HepG2 (cell line): ENCODE results near the gene CDK3. TPM values are rescaled to one million over a fixed set of nuclear protein-coding genes. Genes with fewer than 3 reads are reported as not detected.

Source experiments
- ATAC-seq: fragments of 200-7000 bp; cut with Tn5 transposase; 3 replicates; pipeline ENCODE4 v1.9.1; 2020; ENCODE audit warnings: mild to moderate bottlenecking, moderate library complexity
- BruUV-seq: library from RNA; stranded (reverse); fragments of 400-500 nt; replicated peaks from 2 replicates; lab custom pipeline; 2021; lab: Mats Ljungman, UMichigan
- CTCF ChIA-PET: fragments of 300-600 bp; formaldehyde crosslinking; extraction: SDS; loops from one replicate; lab custom pipeline; 2021; ENCODE audit warnings: low total read pairs, inconsistent platforms, low intra/inter-chr PET ratio; lab: Yijun Ruan, JAX
- POLR2A ChIA-PET: fragments of 350-600 bp; sonication (Branson Sonifier 250); formaldehyde crosslinking; loops from one replicate; lab custom pipeline; 2020; ENCODE audit warnings: antibody characterized with exemption, inconsistent platforms; lab: Yijun Ruan, JAX
- DNase-seq: peaks from one replicate; pipeline ENCODE4 v3.0.0-alpha.2; 2015; ENCODE audit warnings: low spot score
- FAIRE-seq: peaks from 3 replicates; lab custom pipeline; 2011; peaks lifted over from hg19 to GRCh38; lab: Jason Lieb, UNC
- H2AFZ ChIP-seq: one replicate; pipeline ENCODE4 v1.6.1; 2011; ENCODE audit warnings: low read length, inconsistent platforms
- H3K27ac ChIP-seq: fragments of 300-600 bp; 3 replicates; pipeline ENCODE4 v1.8.0; 2011; ENCODE audit warnings: mixed run types, mild to moderate bottlenecking, mixed read lengths, low read length, inconsistent platforms; ENCODE audit not compliant: insufficient read depth; ENCODE audit errors: extremely low read length
- H3K27me3 ChIP-seq, 2 experiments: fragments of 200-600 bp in 1 of 2; 2 replicates in 1 of 2; 3 replicates in 1 of 2; pipeline versions ENCODE4 v1.6.0 to v1.8.0; 2011; ENCODE audit warnings: low read length in 2 of 2, mild to moderate bottlenecking in 2 of 2, moderate library complexity in 2 of 2, inconsistent platforms in 1 of 2; ENCODE audit not compliant: insufficient read depth in 2 of 2, control insufficient read depth in 1 of 2
- H3K36me3 ChIP-seq, 2 experiments: fragments of 200-600 bp in 1 of 2; replicated peaks in 1 of 2; 2 replicates in 1 of 2; 3 replicates in 1 of 2; pipeline versions ENCODE4 v1.5.1 to v1.8.0; 2011; ENCODE audit warnings: low read length in 2 of 2, inconsistent platforms in 1 of 2; ENCODE audit not compliant: insufficient read depth in 2 of 2, control insufficient read depth in 1 of 2
- H3K4me1 ChIP-seq: 2 replicates; pipeline ENCODE4 v1.5.1; 2012; ENCODE audit warnings: low read length, inconsistent platforms; ENCODE audit not compliant: insufficient read depth
- H3K4me2 ChIP-seq: 2 replicates; pipeline ENCODE4 v1.6.0; 2011; ENCODE audit warnings: low read depth, low read length, inconsistent platforms
- H3K4me3 ChIP-seq, 3 experiments: fragments of 200-600 bp in 1 of 3; sonication (generic), shearing (Covaris generic) in 1 of 3; replicated peaks in 1 of 3; 2 replicates each; pipeline ENCODE4 v1.5.1; 2011 to 2016; ENCODE audit warnings: low read length in 3 of 3, inconsistent platforms in 2 of 3, low read depth in 2 of 3, mild to moderate bottlenecking in 2 of 3, control low read depth in 1 of 3, mixed read lengths in 1 of 3; ENCODE audit not compliant: insufficient read depth in 1 of 3
- H3K79me2 ChIP-seq: one replicate; pipeline ENCODE4 v1.6.1; 2011; ENCODE audit warnings: low read length, inconsistent platforms; ENCODE audit not compliant: insufficient read depth
- H3K9ac ChIP-seq: 2 replicates; pipeline ENCODE4 v1.6.0; 2011; ENCODE audit warnings: mild to moderate bottlenecking, low read depth, low read length, inconsistent platforms; ENCODE audit not compliant: insufficient read depth
- H3K9me3 ChIP-seq: 2 replicates; pipeline ENCODE4 v1.5.1; 2012; ENCODE audit warnings: mild to moderate bottlenecking, low read length
- H4K20me1 ChIP-seq: 2 replicates; pipeline ENCODE4 v1.6.0; 2011; ENCODE audit warnings: inconsistent platforms, mild to moderate bottlenecking, low read length, moderate library complexity; ENCODE audit not compliant: insufficient read depth
- BORCS8-MEF2B ChIP-seq: sonication (generic); formaldehyde crosslinking; IDR thresholded peaks from 2 replicates; pipeline ENCODE4 v1.8.0; 2022; ENCODE audit warnings: mild to moderate bottlenecking, missing genetic modification reagents
- DPF2 ChIP-seq: sonication (generic); formaldehyde crosslinking; IDR thresholded peaks from 2 replicates; pipeline ENCODE4 v1.4.0; 2020; ENCODE audit warnings: mild to moderate bottlenecking, low read depth, missing genetic modification reagents, borderline replicate concordance
- FOXC1 ChIP-seq: sonication (generic); formaldehyde crosslinking; IDR thresholded peaks from 2 replicates; pipeline ENCODE4 v1.8.0; 2022; ENCODE audit warnings: mild to moderate bottlenecking, missing genetic modification reagents, borderline replicate concordance
- MTA1 ChIP-seq: sonication (generic); formaldehyde crosslinking; IDR thresholded peaks from 2 replicates; pipeline ENCODE4 v1.4.0; 2020; ENCODE audit warnings: missing genetic modification reagents, mild to moderate bottlenecking, borderline replicate concordance
- ZBTB38 ChIP-seq: sonication (generic); formaldehyde crosslinking; IDR thresholded peaks from 2 replicates; pipeline ENCODE4 v1.5.1; 2020; ENCODE audit warnings: mild to moderate bottlenecking, missing genetic modification reagents
- ZNF274 ChIP-seq: sonication (generic); formaldehyde crosslinking; IDR thresholded peaks from 2 replicates; pipeline ENCODE4 v1.5.1; 2020; ENCODE audit warnings: mild to moderate bottlenecking, missing genetic modification reagents
- ZNF484 ChIP-seq: sonication (generic); formaldehyde crosslinking; IDR thresholded peaks from 2 replicates; pipeline ENCODE4 v1.5.1; 2020; ENCODE audit warnings: mild to moderate bottlenecking, low read depth, missing genetic modification reagents, borderline replicate concordance
- ZNF687 ChIP-seq: sonication (generic); formaldehyde crosslinking; IDR thresholded peaks from 2 replicates; pipeline ENCODE4 v1.5.1; 2020; ENCODE audit warnings: mild to moderate bottlenecking, missing genetic modification reagents, moderate library complexity
- WGBS: methylation state at CpG from one replicate; pipeline ENCODE4 v1.1.6; 2017; ENCODE audit warnings: low lambda C conversion rate; 5-methylcytosine and 5-hydroxymethylcytosine counted together
- in situ Hi-C: cut with HindIII; loops from 2 replicates; pipeline ENCODE4 v1.10.0; 2017; ENCODE audit warnings: low pct_unique_long_range_greater_than_20kb; ENCODE audit not compliant: extremely low pct_ligation_motif_present
- intact Hi-C: fragments of 100-400 bp; cut with micrococcal nuclease; formaldehyde crosslinking; loops from one replicate; pipeline ENCODE4 v1.10.0; 2022; ENCODE audit not compliant: unreplicated experiment
- polyA plus RNA-seq, 8 experiments: library from polyadenylated mRNA; depleted of rRNA in 3 of 8; stranded (reverse) in 7 of 8; unstranded in 1 of 8; fragments of >200 nt; fragmentation: Illumina TruSeq in 4 of 8; extraction: Trizol in 4 of 8; gene quantifications; 2 replicates each; pipeline versions ENCODE4 v1.2.1 to v1.2.3, GENCODE V29; 2011 to 2016; ENCODE audit warnings: low read depth in 4 of 8, missing spikeins in 1 of 8, mixed read lengths in 1 of 8; ENCODE audit not compliant: insufficient read depth in 1 of 8
- total RNA-seq, 5 experiments: library from RNA; depleted of rRNA; stranded (reverse); fragments of >200 nt; fragmentation: Illumina TruSeq; extraction: Trizol; gene quantifications; 2 replicates each; pipeline ENCODE4 v1.2.3, GENCODE V29; 2016; ENCODE audit warnings: low read depth in 1 of 5

Gene CDK3
- total and polyA plus RNA-seq, 2 of the 13 experiments (the other 11 are each of a cell fraction or from before 2014, with no cell fraction given), result 5.8 to 11.4 TPM

GRCh38 chr17:76002100-76002499 lies 1.4 kb downstream of the CDK3 start:
- no peak for ATAC-seq
- Histone ChIP-seq H3K4me1 (peaks cover 89% of the 10 kb centered on the region), H3K36me3 (peaks cover 0 to 2% of the 10 kb centered on the region in 2 experiments; a peak in 1 of 5 replicates), H3K4me3 (no peak overlapping the region), H3K9ac (no peak overlapping the region), H3K27me3 (no peaks in the 10 kb centered on the region), H2AFZ (no peak overlapping the region), H3K9me3 (no peaks in the 10 kb centered on the region), H3K27ac (peak overlapping the region; percentile 83), H3K79me2 (no peaks in the 10 kb centered on the region), H4K20me1 (no peaks in the 10 kb centered on the region), H3K4me2 (no peak overlapping the region)
- in situ Hi-C loops, result no loop called here
- intact Hi-C loops, result no loop called here
- no peak for DNase-seq
- no peak for FAIRE-seq
- 97% methylated on average over 12 of the region's 12 CpGs for WGBS
- ChIA-PET CTCF (no interaction called here), POLR2A (interaction anchor here (0.8 to 14.3 kb wide), 7 partner anchors 12 to 222 kb away, joined by 3 to 481 read pairs (median 19); partner anchors contain the start of genes ACOX1, MRPL38 and TEN1)
- 0 out of 2 replicates have a peak, but pooled peaks have one; percentile 40 for TF ChIP-seq MTA1
- no peak for TF ChIP-seq DPF2 (CRISPR knock-in tag)
- no peak for TF ChIP-seq ZNF484 (CRISPR knock-in tag)
- peak; percentile 26; the same call in 1 of the 2 replicates for TF ChIP-seq ZBTB38 (CRISPR knock-in tag)
- 0 out of 2 replicates have a peak, but pooled peaks have one; percentile 16 for TF ChIP-seq ZNF274 (CRISPR knock-in tag)
- peak; percentile 25; the same call in 1 of the 2 replicates for TF ChIP-seq ZNF687 (CRISPR knock-in tag)
- TF ChIP-seq FOXC1 (CRISPR knock-in tag), result 0 out of 2 replicates have a peak, but pooled peaks have one; percentile 5
- 0 out of 2 replicates have a peak, but pooled peaks have one; percentile 30 for TF ChIP-seq BORCS8-MEF2B (CRISPR knock-in tag)
- BruUV-seq, result no TSS peak
